HepG2 (cell line): Measurements from ENCODE around the gene TBXA2R. TPM values are rescaled to one million over a fixed set of nuclear protein-coding genes. Genes with fewer than 3 reads are reported as not detected.

Experiments
- ATAC-seq: fragments of 200-7000 bp; cut with Tn5 transposase; 3 replicates; pipeline ENCODE4 v1.9.1; 2020; ENCODE audit warnings: mild to moderate bottlenecking, moderate library complexity
- BruUV-seq: library from RNA; stranded (reverse); fragments of 400-500 nt; replicated peaks from 2 replicates; lab custom pipeline; 2021; lab: Mats Ljungman, UMichigan
- CTCF ChIA-PET: fragments of 300-600 bp; formaldehyde crosslinking; extraction: SDS; loops from one replicate; lab custom pipeline; 2021; ENCODE audit warnings: low total read pairs, inconsistent platforms, low intra/inter-chr PET ratio; lab: Yijun Ruan, JAX
- POLR2A ChIA-PET: fragments of 350-600 bp; sonication (Branson Sonifier 250); formaldehyde crosslinking; loops from one replicate; lab custom pipeline; 2020; ENCODE audit warnings: antibody characterized with exemption, inconsistent platforms; lab: Yijun Ruan, JAX
- DNase-seq: peaks from one replicate; pipeline ENCODE4 v3.0.0-alpha.2; 2015; ENCODE audit warnings: low spot score
- FAIRE-seq: peaks from 3 replicates; lab custom pipeline; 2011; peaks lifted over from hg19 to GRCh38; lab: Jason Lieb, UNC
- H2AFZ ChIP-seq: one replicate; pipeline ENCODE4 v1.6.1; 2011; ENCODE audit warnings: low read length, inconsistent platforms
- H3K27ac ChIP-seq: fragments of 300-600 bp; 3 replicates; pipeline ENCODE4 v1.8.0; 2011; ENCODE audit warnings: mixed run types, mild to moderate bottlenecking, mixed read lengths, low read length, inconsistent platforms; ENCODE audit not compliant: insufficient read depth; ENCODE audit errors: extremely low read length
- H3K27me3 ChIP-seq, 2 experiments: fragments of 200-600 bp in 1 of 2; 2 replicates in 1 of 2; 3 replicates in 1 of 2; pipeline versions ENCODE4 v1.6.0 to v1.8.0; 2011; ENCODE audit warnings: low read length in 2 of 2, mild to moderate bottlenecking in 2 of 2, moderate library complexity in 2 of 2, inconsistent platforms in 1 of 2; ENCODE audit not compliant: insufficient read depth in 2 of 2, control insufficient read depth in 1 of 2
- H3K36me3 ChIP-seq, 2 experiments: fragments of 200-600 bp in 1 of 2; replicated peaks in 1 of 2; 2 replicates in 1 of 2; 3 replicates in 1 of 2; pipeline versions ENCODE4 v1.5.1 to v1.8.0; 2011; ENCODE audit warnings: low read length in 2 of 2, inconsistent platforms in 1 of 2; ENCODE audit not compliant: insufficient read depth in 2 of 2, control insufficient read depth in 1 of 2
- H3K4me1 ChIP-seq: 2 replicates; pipeline ENCODE4 v1.5.1; 2012; ENCODE audit warnings: low read length, inconsistent platforms; ENCODE audit not compliant: insufficient read depth
- H3K4me2 ChIP-seq: 2 replicates; pipeline ENCODE4 v1.6.0; 2011; ENCODE audit warnings: low read depth, low read length, inconsistent platforms
- H3K4me3 ChIP-seq, 3 experiments: fragments of 200-600 bp in 1 of 3; sonication (generic), shearing (Covaris generic) in 1 of 3; replicated peaks in 1 of 3; 2 replicates each; pipeline ENCODE4 v1.5.1; 2011 to 2016; ENCODE audit warnings: low read length in 3 of 3, inconsistent platforms in 2 of 3, low read depth in 2 of 3, mild to moderate bottlenecking in 2 of 3, control low read depth in 1 of 3, mixed read lengths in 1 of 3; ENCODE audit not compliant: insufficient read depth in 1 of 3
- H3K79me2 ChIP-seq: one replicate; pipeline ENCODE4 v1.6.1; 2011; ENCODE audit warnings: low read length, inconsistent platforms; ENCODE audit not compliant: insufficient read depth
- H3K9ac ChIP-seq: 2 replicates; pipeline ENCODE4 v1.6.0; 2011; ENCODE audit warnings: mild to moderate bottlenecking, low read depth, low read length, inconsistent platforms; ENCODE audit not compliant: insufficient read depth
- H3K9me3 ChIP-seq: 2 replicates; pipeline ENCODE4 v1.5.1; 2012; ENCODE audit warnings: mild to moderate bottlenecking, low read length
- H4K20me1 ChIP-seq: 2 replicates; pipeline ENCODE4 v1.6.0; 2011; ENCODE audit warnings: inconsistent platforms, mild to moderate bottlenecking, low read length, moderate library complexity; ENCODE audit not compliant: insufficient read depth
- HOXA9 ChIP-seq: sonication (generic); formaldehyde crosslinking; IDR thresholded peaks from 2 replicates; pipeline ENCODE4 v1.8.1; 2022; ENCODE audit warnings: missing genetic modification reagents, mild to moderate bottlenecking, moderate library complexity, borderline replicate concordance
- NAIF1 ChIP-seq: sonication (generic); formaldehyde crosslinking; IDR thresholded peaks from 2 replicates; pipeline ENCODE4 v1.5.0; 2020; ENCODE audit warnings: mild to moderate bottlenecking, missing genetic modification reagents, borderline replicate concordance
- RXRB ChIP-seq: IDR thresholded peaks from 2 replicates; pipeline ENCODE4 v1.6.1; 2016; ENCODE audit warnings: borderline replicate concordance, missing genetic modification reagents, missing compliant biosample characterization
- SMYD3 ChIP-seq: sonication (generic); formaldehyde crosslinking; IDR thresholded peaks from 2 replicates; pipeline ENCODE4 v1.8.1; 2023; ENCODE audit warnings: mild to moderate bottlenecking, missing genetic modification reagents
- THAP9 ChIP-seq: sonication (generic); formaldehyde crosslinking; IDR thresholded peaks from 2 replicates; pipeline ENCODE4; 2020; ENCODE audit warnings: missing genetic modification reagents, mild to moderate bottlenecking, borderline replicate concordance
- ZMYM3 ChIP-seq: sonication (generic); formaldehyde crosslinking; IDR thresholded peaks from 2 replicates; pipeline ENCODE4 v1.5.1; 2020; ENCODE audit warnings: mild to moderate bottlenecking, missing genetic modification reagents
- ZNF563 ChIP-seq: sonication (generic); formaldehyde crosslinking; IDR thresholded peaks from 2 replicates; pipeline ENCODE4 v1.8.0; 2022; ENCODE audit warnings: mild to moderate bottlenecking, moderate library complexity, missing genetic modification reagents
- ZNF605 ChIP-seq: sonication (generic); formaldehyde crosslinking; IDR thresholded peaks from 2 replicates; pipeline ENCODE4 v1.8.0; 2022; ENCODE audit warnings: mild to moderate bottlenecking, missing genetic modification reagents
- ZNF768 ChIP-seq: sonication (generic); formaldehyde crosslinking; IDR thresholded peaks from 2 replicates; pipeline ENCODE4 v1.4.0; 2020; ENCODE audit warnings: missing genetic modification reagents
- WGBS: methylation state at CpG from one replicate; pipeline ENCODE4 v1.1.6; 2017; ENCODE audit warnings: low lambda C conversion rate; 5-methylcytosine and 5-hydroxymethylcytosine counted together
- in situ Hi-C: cut with HindIII; loops from 2 replicates; pipeline ENCODE4 v1.10.0; 2017; ENCODE audit warnings: low pct_unique_long_range_greater_than_20kb; ENCODE audit not compliant: extremely low pct_ligation_motif_present
- intact Hi-C: fragments of 100-400 bp; cut with micrococcal nuclease; formaldehyde crosslinking; loops from one replicate; pipeline ENCODE4 v1.10.0; 2022; ENCODE audit not compliant: unreplicated experiment
- polyA plus RNA-seq, 8 experiments: library from polyadenylated mRNA; depleted of rRNA in 3 of 8; stranded (reverse) in 7 of 8; unstranded in 1 of 8; fragments of >200 nt; fragmentation: Illumina TruSeq in 4 of 8; extraction: Trizol in 4 of 8; gene quantifications; 2 replicates each; pipeline versions ENCODE4 v1.2.1 to v1.2.3, GENCODE V29; 2011 to 2016; ENCODE audit warnings: low read depth in 4 of 8, missing spikeins in 1 of 8, mixed read lengths in 1 of 8; ENCODE audit not compliant: insufficient read depth in 1 of 8
- total RNA-seq, 5 experiments: library from RNA; depleted of rRNA; stranded (reverse); fragments of >200 nt; fragmentation: Illumina TruSeq; extraction: Trizol; gene quantifications; 2 replicates each; pipeline ENCODE4 v1.2.3, GENCODE V29; 2016; ENCODE audit warnings: low read depth in 1 of 5
- TF ChIP-seq, protein P1 (sequence below): sonication (generic); formaldehyde crosslinking; IDR thresholded peaks from 2 replicates; pipeline ENCODE4 v1.9.0; 2022; ENCODE audit warnings: low read depth, missing genetic modification reagents
- TF ChIP-seq, protein P2 (sequence below): sonication (generic); formaldehyde crosslinking; IDR thresholded peaks from 2 replicates; pipeline ENCODE4 v1.5.1; 2020; ENCODE audit warnings: mild to moderate bottlenecking, missing genetic modification reagents, borderline replicate concordance

TBXA2R gene
- total and polyA plus RNA-seq, 2 of the 13 experiments (the other 11 are each of a cell fraction or from before 2014, with no cell fraction given): 0.09 TPM; not detected in 1

GRCh38 chr19:3605361-3605760 lies 1.3 kb downstream of the TBXA2R start (continued):
- TF ChIP-seq, protein P1, sequence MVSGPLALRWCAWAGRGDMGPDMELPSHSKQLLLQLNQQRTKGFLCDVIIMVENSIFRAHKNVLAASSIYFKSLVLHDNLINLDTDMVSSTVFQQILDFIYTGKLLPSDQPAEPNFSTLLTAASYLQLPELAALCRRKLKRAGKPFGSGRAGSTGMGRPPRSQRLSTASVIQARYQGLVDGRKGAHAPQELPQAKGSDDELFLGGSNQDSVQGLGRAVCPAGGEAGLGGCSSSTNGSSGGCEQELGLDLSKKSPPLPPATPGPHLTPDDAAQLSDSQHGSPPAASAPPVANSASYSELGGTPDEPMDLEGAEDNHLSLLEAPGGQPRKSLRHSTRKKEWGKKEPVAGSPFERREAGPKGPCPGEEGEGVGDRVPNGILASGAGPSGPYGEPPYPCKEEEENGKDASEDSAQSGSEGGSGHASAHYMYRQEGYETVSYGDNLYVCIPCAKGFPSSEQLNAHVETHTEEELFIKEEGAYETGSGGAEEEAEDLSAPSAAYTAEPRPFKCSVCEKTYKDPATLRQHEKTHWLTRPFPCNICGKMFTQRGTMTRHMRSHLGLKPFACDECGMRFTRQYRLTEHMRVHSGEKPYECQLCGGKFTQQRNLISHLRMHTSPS (CRISPR knock-in tag): no peak
- no peak for TF ChIP-seq SMYD3 (CRISPR knock-in tag)

GRCh38 chr19:3604987-3605343 lies 1.7 kb downstream of the TBXA2R start:
- H3K9me3 ChIP-seq: no peaks in the 10 kb centered on the region
- H3K4me3 ChIP-seq: peak overlapping the region in 2 of 3 experiments; percentile 23 to 68; a peak in 2 of 6 replicates
- no peak overlapping the region for H3K27ac ChIP-seq
- H4K20me1 ChIP-seq: no peaks in the 10 kb centered on the region
- ChIA-PET CTCF (no interaction called here), POLR2A (no interaction called here)
- in situ Hi-C loops: no loop called here
- H3K79me2 ChIP-seq: no peaks in the 10 kb centered on the region
- H3K27me3 ChIP-seq: peaks cover 0 to 29% of the 10 kb centered on the region in 2 experiments; a peak in 2 of 5 replicates
- peak overlapping the region; percentile 10; the same call in 1 of the 2 replicates for H3K9ac ChIP-seq
- peak overlapping the region; percentile 67 for H3K4me2 ChIP-seq
- WGBS: 0% methylated on average over 3 of the region's 11 CpGs
- no peaks in the 10 kb centered on the region for H3K36me3 ChIP-seq
- peaks cover 48% of the 10 kb centered on the region for H3K4me1 ChIP-seq
- no TSS peak for BruUV-seq
- ATAC-seq (0 out of 3 replicates have a peak, but pooled peaks have one; percentile 4), FAIRE-seq (no peak), DNase-seq (no peak)
- no peak overlapping the region for H2AFZ ChIP-seq
- intact Hi-C loops: no loop called here
- TF ChIP-seq RXRB (CRISPR knock-in tag) (no peak), ZNF605 (CRISPR knock-in tag) (no peak), ZNF768 (CRISPR knock-in tag) (0 out of 2 replicates have a peak, but pooled peaks have one; percentile 1), NAIF1 (CRISPR knock-in tag) (no peak), THAP9 (CRISPR knock-in tag) (peak; percentile 38; the same call in 1 of the 2 replicates), HOXA9 (CRISPR knock-in tag) (0 out of 2 replicates have a peak, but pooled peaks have one; percentile 33), ZMYM3 (CRISPR knock-in tag) (0 out of 2 replicates have a peak, but pooled peaks have one; percentile 1), ZNF563 (CRISPR knock-in tag) (0 out of 2 replicates have a peak, but pooled peaks have one; percentile 41)
- TF ChIP-seq, protein P2, sequence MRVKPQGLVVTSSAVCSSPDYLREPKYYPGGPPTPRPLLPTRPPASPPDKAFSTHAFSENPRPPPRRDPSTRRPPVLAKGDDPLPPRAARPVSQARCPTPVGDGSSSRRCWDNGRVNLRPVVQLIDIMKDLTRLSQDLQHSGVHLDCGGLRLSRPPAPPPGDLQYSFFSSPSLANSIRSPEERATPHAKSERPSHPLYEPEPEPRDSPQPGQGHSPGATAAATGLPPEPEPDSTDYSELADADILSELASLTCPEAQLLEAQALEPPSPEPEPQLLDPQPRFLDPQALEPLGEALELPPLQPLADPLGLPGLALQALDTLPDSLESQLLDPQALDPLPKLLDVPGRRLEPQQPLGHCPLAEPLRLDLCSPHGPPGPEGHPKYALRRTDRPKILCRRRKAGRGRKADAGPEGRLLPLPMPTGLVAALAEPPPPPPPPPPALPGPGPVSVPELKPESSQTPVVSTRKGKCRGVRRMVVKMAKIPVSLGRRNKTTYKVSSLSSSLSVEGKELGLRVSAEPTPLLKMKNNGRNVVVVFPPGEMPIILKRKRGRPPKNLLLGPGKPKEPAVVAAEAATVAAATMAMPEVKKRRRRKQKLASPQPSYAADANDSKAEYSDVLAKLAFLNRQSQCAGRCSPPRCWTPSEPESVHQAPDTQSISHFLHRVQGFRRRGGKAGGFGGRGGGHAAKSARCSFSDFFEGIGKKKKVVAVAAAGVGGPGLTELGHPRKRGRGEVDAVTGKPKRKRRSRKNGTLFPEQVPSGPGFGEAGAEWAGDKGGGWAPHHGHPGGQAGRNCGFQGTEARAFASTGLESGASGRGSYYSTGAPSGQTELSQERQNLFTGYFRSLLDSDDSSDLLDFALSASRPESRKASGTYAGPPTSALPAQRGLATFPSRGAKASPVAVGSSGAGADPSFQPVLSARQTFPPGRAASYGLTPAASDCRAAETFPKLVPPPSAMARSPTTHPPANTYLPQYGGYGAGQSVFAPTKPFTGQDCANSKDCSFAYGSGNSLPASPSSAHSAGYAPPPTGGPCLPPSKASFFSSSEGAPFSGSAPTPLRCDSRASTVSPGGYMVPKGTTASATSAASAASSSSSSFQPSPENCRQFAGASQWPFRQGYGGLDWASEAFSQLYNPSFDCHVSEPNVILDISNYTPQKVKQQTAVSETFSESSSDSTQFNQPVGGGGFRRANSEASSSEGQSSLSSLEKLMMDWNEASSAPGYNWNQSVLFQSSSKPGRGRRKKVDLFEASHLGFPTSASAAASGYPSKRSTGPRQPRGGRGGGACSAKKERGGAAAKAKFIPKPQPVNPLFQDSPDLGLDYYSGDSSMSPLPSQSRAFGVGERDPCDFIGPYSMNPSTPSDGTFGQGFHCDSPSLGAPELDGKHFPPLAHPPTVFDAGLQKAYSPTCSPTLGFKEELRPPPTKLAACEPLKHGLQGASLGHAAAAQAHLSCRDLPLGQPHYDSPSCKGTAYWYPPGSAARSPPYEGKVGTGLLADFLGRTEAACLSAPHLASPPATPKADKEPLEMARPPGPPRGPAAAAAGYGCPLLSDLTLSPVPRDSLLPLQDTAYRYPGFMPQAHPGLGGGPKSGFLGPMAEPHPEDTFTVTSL (CRISPR knock-in tag): no peak
